Measurements from ENCODE around the gene C9orf50. TPM values are rescaled to one million over a fixed set of nuclear protein-coding genes. Genes with fewer than 3 reads are reported as not detected.

Gene C9orf50
- total and polyA plus RNA-seq, 2 experiments from 2014 or later = not detected

DNA sequence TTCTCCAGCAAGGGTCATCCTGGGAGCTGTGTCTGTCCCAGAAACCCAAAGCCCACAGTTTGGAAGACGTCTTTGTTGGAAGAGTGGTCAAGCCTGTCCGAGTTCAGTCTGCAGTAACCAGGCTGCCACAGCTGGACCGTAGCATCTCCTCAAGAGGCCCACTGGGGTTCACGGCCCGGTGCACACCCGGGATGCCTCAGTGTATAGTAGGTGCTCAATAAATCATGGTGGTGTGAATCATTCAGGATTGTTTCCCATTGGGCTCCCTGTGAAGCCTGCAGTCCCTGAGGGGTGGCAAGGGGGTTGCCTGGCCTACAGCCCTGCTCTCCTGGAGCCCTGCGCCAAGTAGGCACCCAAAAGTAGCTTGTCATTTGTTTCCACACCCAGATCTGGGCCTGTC is 34.3 kb upstream of the C9orf50 start:
- H3K4me3 Mint-ChIP-seq = no peak overlapping the region
- Histone ChIP-seq H4K20me1 (replicated peaks; ENCODE audit: insufficient read depth) (no peaks in the 10 kb centered on the region), H3F3A (replicated peaks; ENCODE audit: low read depth) (no peaks in the 10 kb centered on the region), H3K9me2 (ENCODE audit: insufficient read depth) (no peaks in the 10 kb centered on the region), H3K36me3 (ENCODE audit: insufficient read depth) (no peaks in the 10 kb centered on the region), H3K27me3 (ENCODE audit: insufficient read depth) (no peaks in the 10 kb centered on the region), H3K79me2 (replicated peaks; ENCODE audit: insufficient read depth) (no peaks in the 10 kb centered on the region), H2AFZ (no peak overlapping the region), H3K4me3 (no peak overlapping the region), H3K4me2 (no peak overlapping the region), H3K4me1 (ENCODE audit: insufficient read depth) (no peaks in the 10 kb centered on the region; the same call in 1 of the 2 replicates), H3K27ac (ENCODE audit: low read depth) (no peak overlapping the region)
- H3K4me1 Mint-ChIP-seq = no peaks in the 10 kb centered on the region
- H3K27me3 Mint-ChIP-seq (ENCODE audit: insufficient read depth, low read depth, poor library complexity) = peaks cover 3% of the 10 kb centered on the region
- no peak for DNase-seq (ENCODE audit: low spot score)
- TF ChIP-seq STAT1 (IDR thresholded peaks at IDR 0.05; ENCODE audit: unreplicated experiment) (no peak), EZH2phosphoT487 (IDR thresholded peaks at IDR 0.05; ENCODE audit: unreplicated experiment) (no peak), CREB1 (CRISPR knock-in tag; IDR thresholded peaks at IDR 0.05; ENCODE audit: low read depth) (no peak), NANOG (IDR thresholded peaks at IDR 0.05; ENCODE audit: borderline replicate concordance) (no peak), ZNF331 (CRISPR knock-in tag; IDR thresholded peaks at IDR 0.05; ENCODE audit: low read depth) (no peak), ZNF114 (CRISPR knock-in tag; IDR thresholded peaks at IDR 0.05) (no peak), EZH2 (IDR thresholded peaks at IDR 0.05; ENCODE audit: low read depth, unreplicated experiment) (no peak), POLR2AphosphoS5 (IDR thresholded peaks at IDR 0.05; ENCODE audit: low read depth) (no peak), JUNB (IDR thresholded peaks at IDR 0.05; ENCODE audit: unreplicated experiment) (no peak)
- TF ChIP-seq, protein P1, sequence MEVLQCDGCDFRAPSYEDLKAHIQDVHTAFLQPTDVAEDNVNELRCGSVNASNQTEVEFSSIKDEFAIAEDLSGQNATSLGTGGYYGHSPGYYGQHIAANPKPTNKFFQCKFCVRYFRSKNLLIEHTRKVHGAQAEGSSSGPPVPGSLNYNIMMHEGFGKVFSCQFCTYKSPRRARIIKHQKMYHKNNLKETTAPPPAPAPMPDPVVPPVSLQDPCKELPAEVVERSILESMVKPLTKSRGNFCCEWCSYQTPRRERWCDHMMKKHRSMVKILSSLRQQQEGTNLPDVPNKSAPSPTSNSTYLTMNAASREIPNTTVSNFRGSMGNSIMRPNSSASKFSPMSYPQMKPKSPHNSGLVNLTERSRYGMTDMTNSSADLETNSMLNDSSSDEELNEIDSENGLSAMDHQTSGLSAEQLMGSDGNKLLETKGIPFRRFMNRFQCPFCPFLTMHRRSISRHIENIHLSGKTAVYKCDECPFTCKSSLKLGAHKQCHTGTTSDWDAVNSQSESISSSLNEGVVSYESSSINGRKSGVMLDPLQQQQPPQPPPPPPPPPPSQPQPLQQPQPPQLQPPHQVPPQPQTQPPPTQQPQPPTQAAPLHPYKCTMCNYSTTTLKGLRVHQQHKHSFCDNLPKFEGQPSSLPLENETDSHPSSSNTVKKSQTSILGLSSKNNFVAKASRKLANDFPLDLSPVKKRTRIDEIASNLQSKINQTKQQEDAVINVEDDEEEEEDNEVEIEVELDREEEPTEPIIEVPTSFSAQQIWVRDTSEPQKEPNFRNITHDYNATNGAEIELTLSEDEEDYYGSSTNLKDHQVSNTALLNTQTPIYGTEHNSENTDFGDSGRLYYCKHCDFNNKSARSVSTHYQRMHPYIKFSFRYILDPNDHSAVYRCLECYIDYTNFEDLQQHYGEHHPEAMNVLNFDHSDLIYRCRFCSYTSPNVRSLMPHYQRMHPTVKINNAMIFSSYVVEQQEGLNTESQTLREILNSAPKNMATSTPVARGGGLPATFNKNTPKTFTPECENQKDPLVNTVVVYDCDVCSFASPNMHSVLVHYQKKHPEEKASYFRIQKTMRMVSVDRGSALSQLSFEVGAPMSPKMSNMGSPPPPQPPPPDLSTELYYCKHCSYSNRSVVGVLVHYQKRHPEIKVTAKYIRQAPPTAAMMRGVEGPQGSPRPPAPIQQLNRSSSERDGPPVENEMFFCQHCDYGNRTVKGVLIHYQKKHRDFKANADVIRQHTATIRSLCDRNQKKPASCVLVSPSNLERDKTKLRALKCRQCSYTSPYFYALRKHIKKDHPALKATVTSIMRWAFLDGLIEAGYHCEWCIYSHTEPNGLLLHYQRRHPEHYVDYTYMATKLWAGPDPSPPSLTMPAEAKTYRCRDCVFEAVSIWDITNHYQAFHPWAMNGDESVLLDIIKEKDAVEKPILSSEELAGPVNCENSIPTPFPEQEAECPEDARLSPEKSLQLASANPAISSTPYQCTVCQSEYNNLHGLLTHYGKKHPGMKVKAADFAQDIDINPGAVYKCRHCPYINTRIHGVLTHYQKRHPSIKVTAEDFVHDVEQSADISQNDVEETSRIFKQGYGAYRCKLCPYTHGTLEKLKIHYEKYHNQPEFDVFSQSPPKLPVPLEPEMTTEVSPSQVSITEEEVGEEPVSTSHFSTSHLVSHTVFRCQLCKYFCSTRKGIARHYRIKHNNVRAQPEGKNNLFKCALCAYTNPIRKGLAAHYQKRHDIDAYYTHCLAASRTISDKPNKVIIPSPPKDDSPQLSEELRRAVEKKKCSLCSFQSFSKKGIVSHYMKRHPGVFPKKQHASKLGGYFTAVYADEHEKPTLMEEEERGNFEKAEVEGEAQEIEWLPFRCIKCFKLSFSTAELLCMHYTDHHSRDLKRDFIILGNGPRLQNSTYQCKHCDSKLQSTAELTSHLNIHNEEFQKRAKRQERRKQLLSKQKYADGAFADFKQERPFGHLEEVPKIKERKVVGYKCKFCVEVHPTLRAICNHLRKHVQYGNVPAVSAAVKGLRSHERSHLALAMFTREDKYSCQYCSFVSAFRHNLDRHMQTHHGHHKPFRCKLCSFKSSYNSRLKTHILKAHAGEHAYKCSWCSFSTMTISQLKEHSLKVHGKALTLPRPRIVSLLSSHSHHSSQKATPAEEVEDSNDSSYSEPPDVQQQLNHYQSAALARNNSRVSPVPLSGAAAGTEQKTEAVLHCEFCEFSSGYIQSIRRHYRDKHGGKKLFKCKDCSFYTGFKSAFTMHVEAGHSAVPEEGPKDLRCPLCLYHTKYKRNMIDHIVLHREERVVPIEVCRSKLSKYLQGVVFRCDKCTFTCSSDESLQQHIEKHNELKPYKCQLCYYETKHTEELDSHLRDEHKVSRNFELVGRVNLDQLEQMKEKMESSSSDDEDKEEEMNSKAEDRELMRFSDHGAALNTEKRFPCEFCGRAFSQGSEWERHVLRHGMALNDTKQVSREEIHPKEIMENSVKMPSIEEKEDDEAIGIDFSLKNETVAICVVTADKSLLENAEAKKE (CRISPR knock-in tag; IDR thresholded peaks at IDR 0.05) = no peak
- TF ChIP-seq, protein P2, sequence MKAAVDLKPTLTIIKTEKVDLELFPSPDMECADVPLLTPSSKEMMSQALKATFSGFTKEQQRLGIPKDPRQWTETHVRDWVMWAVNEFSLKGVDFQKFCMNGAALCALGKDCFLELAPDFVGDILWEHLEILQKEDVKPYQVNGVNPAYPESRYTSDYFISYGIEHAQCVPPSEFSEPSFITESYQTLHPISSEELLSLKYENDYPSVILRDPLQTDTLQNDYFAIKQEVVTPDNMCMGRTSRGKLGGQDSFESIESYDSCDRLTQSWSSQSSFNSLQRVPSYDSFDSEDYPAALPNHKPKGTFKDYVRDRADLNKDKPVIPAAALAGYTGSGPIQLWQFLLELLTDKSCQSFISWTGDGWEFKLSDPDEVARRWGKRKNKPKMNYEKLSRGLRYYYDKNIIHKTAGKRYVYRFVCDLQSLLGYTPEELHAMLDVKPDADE (IDR thresholded peaks at IDR 0.05) = no peak
- TF ChIP-seq, protein P3, sequence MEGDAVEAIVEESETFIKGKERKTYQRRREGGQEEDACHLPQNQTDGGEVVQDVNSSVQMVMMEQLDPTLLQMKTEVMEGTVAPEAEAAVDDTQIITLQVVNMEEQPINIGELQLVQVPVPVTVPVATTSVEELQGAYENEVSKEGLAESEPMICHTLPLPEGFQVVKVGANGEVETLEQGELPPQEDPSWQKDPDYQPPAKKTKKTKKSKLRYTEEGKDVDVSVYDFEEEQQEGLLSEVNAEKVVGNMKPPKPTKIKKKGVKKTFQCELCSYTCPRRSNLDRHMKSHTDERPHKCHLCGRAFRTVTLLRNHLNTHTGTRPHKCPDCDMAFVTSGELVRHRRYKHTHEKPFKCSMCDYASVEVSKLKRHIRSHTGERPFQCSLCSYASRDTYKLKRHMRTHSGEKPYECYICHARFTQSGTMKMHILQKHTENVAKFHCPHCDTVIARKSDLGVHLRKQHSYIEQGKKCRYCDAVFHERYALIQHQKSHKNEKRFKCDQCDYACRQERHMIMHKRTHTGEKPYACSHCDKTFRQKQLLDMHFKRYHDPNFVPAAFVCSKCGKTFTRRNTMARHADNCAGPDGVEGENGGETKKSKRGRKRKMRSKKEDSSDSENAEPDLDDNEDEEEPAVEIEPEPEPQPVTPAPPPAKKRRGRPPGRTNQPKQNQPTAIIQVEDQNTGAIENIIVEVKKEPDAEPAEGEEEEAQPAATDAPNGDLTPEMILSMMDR (conservative IDR thresholded peaks at IDR 0.05; ENCODE audit: low read depth in 2 of 2) = no peak
- TF ChIP-seq, protein P4, sequence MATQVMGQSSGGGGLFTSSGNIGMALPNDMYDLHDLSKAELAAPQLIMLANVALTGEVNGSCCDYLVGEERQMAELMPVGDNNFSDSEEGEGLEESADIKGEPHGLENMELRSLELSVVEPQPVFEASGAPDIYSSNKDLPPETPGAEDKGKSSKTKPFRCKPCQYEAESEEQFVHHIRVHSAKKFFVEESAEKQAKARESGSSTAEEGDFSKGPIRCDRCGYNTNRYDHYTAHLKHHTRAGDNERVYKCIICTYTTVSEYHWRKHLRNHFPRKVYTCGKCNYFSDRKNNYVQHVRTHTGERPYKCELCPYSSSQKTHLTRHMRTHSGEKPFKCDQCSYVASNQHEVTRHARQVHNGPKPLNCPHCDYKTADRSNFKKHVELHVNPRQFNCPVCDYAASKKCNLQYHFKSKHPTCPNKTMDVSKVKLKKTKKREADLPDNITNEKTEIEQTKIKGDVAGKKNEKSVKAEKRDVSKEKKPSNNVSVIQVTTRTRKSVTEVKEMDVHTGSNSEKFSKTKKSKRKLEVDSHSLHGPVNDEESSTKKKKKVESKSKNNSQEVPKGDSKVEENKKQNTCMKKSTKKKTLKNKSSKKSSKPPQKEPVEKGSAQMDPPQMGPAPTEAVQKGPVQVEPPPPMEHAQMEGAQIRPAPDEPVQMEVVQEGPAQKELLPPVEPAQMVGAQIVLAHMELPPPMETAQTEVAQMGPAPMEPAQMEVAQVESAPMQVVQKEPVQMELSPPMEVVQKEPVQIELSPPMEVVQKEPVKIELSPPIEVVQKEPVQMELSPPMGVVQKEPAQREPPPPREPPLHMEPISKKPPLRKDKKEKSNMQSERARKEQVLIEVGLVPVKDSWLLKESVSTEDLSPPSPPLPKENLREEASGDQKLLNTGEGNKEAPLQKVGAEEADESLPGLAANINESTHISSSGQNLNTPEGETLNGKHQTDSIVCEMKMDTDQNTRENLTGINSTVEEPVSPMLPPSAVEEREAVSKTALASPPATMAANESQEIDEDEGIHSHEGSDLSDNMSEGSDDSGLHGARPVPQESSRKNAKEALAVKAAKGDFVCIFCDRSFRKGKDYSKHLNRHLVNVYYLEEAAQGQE (IDR thresholded peaks at IDR 0.05; ENCODE audit: unreplicated experiment) = no peak
- no peaks in the 10 kb centered on the region for H3K9me3 Mint-ChIP-seq
- ATAC-seq = no peak
- no peak overlapping the region for H3K27ac Mint-ChIP-seq
- H3K36me3 Mint-ChIP-seq (ENCODE audit: low read depth) = no peaks in the 10 kb centered on the region

Data from GM23338 (cell line).